Measurements from ENCODE around the gene LCORL. TPM values are rescaled to one million over a fixed set of nuclear protein-coding genes. Genes with fewer than 3 reads are reported as not detected.

LCORL gene
- total and polyA plus RNA-seq, 2 of the 4 experiments (the other 2 are of a cell fraction) = 2.1 to 5.0 TPM

- Histone ChIP-seq H3K4me2 (ENCODE audit: low read depth, low read length) (no peak overlapping the region), H3K23ac (ENCODE audit: low read depth, low read length) (no peak overlapping the region), H2AK5ac (ENCODE audit: low read depth, low read length) (no peak overlapping the region), H2BK15ac (ENCODE audit: low read depth, low read length) (no peak overlapping the region), H4K20me1 (ENCODE audit: insufficient read depth, low read length) (no peaks in the 10 kb centered on the region), H4K5ac (ENCODE audit: low read depth, low read length) (no peak overlapping the region), H3K4ac (ENCODE audit: low read depth, low read length) (no peak overlapping the region), H2BK5ac (ENCODE audit: low read depth, low read length, poor library complexity, severe bottlenecking) (no peak overlapping the region), H3K9me3 (ENCODE audit: control insufficient read depth, insufficient read depth, low read length) (no peaks in the 10 kb centered on the region), H4K8ac (ENCODE audit: low read depth in 2 of 2, low read length in 2 of 2) (no peak overlapping the region), H3K79me1 (ENCODE audit: low read depth in 1 of 2, low read length in 2 of 2) (no peaks in the 10 kb centered on the region), H3K27me3 (ENCODE audit: control insufficient read depth, insufficient read depth, low read length) (no peaks in the 10 kb centered on the region), H3K4me1 (ENCODE audit: control insufficient read depth, insufficient read depth, low read length) (no peaks in the 10 kb centered on the region), H2AK9ac (replicated peaks; ENCODE audit: low read depth, low read length, poor library complexity) (no peak overlapping the region), H3K18ac (ENCODE audit: low read depth, low read length) (no peak overlapping the region), H3K27ac (ENCODE audit: insufficient read depth, low read length) (no peak overlapping the region), H3K56ac (ENCODE audit: extremely low read depth, insufficient read depth, low read length) (no peak overlapping the region), H4K91ac (ENCODE audit: insufficient read depth, low read depth, low read length) (no peak overlapping the region), H2AFZ (replicated peaks; ENCODE audit: low read length, poor library complexity) (no peak overlapping the region), H3K9ac (ENCODE audit: low read depth, low read length) (no peak overlapping the region), H2BK120ac (ENCODE audit: low read depth, low read length) (no peak overlapping the region), H3K4me3 (ENCODE audit: insufficient read depth, low read depth, low read length) (no peak overlapping the region), H2BK20ac (ENCODE audit: low read depth, low read length) (no peak overlapping the region), H3K14ac (replicated peaks; ENCODE audit: low read depth, low read length) (no peak overlapping the region), H3K36me3 (ENCODE audit: control insufficient read depth, insufficient read depth, low read length) (no peaks in the 10 kb centered on the region), H3K9me1 (ENCODE audit: insufficient read depth, low read length) (no peaks in the 10 kb centered on the region)
- dilution Hi-C loops (cut with HindIII; ENCODE audit: low sequenced_read_pairs, unreplicated experiment) (no loop called here), in situ Hi-C loops (cut with MboI; ENCODE audit: low sequenced_read_pairs) (no loop called here), intact Hi-C loops (cut with micrococcal nuclease) (no loop called here)
- DNase-seq = no peak
- CTCF ChIA-PET = no interaction called here
- no peak for ATAC-seq (ENCODE audit: low read depth)
- no TSS peak for BruUV-seq (replicated peaks)
- peak; percentile 76 for TF ChIP-seq CEBPB (IDR thresholded peaks at IDR 0.05; ENCODE audit: low read depth, low read length)
- TF ChIP-seq MAZ (IDR thresholded peaks at IDR 0.05; ENCODE audit: borderline replicate concordance, low read depth, low read length) = no peak
- POLR2A ChIA-PET (ENCODE audit: unreplicated experiment) = no interaction called here
- WGBS, 2 experiments (ENCODE audit: extremely low coverage in 2 of 2, insufficient read length in 1 of 2) = no CpG with 5 or more reads among the region's 2 CpGs
Measured at GRCh38 chr4:18041114-18041513, 19.6 kb upstream of the LCORL start.
